HG03135 (cell line): ENCODE results near the gene C16orf54.
"Not testable (repeated sequence)": the region's sequence is repeated elsewhere in the genome, so short reads cannot be mapped to it uniquely, and the experiment has no call there.

Source experiments
- ATAC-seq: cut with Tn5 transposase; IDR thresholded peaks from one replicate; pipeline ENCODE4 v1.9.1; 2021; ENCODE audit warnings: mild to moderate bottlenecking, moderate library complexity; ENCODE audit not compliant: unreplicated experiment

The C16orf54 gene

DNA sequence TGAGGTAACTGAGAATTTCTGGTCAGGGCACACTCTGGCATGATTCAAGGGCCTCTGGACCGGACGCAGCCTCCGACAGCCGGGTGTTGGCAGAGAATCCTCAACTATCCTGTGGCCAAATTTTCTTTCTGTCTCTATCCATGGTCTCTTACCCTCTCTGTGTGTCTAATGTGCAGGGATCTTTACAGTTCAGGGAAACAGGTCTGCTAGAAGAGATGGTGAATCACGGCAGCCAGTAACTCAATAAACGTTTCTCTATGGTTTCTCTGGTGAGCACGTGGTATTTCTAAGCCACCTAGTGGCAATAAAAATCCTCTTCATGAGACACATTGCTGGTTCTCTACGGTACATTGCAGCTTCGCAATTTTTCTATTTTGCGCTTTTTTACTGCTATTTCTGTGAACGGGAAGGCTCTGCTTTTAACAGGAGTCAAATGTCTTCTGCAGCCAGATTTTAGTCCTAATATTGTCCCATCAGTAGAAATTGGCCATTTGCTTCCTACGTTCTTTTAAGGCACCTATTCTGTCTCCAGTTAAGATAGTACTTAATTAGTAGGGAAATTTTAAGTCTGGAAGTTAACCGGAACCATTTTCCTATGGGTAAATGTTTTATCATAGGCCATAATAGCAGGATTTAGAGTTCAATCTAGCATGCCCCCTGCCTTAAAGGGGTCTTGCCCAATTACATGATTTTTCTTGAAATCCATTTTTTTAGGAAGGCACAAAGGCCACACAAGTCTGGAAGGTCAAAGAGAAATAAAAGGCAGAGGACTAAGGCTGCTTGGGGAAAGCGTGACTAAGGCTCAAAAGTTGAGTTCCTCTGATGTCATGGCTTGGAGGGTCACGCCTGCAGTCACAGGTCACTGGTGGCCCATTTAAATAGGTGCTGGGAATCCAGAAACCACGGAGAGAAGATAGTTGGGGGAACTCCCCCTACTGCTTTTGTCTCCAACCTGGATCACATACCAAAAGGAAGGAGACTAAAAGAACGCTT lies 35.3 kb downstream of the C16orf54 start:
- ATAC-seq = no peak

DNA sequence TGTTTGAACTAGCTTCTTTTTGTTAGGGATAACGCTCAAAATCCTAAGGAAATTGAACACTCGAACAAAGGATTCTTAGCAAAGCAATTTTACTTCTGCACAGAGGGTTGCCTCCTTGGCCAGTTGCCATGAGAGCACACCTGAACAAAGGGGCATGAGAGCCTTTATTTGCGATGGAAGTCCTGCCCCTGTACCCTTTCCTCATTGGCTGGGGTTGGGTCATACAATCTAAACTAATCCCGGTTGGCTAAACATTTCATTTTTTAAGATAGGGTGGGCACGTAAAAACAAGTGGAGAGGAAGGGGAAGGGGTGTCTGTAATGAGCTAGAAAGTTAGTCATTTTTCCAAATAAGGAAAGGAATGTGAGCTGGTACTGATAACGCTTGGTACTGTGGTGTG lies 36.1 kb downstream of the C16orf54 start:
- ATAC-seq = not testable (repeated sequence)

DNA sequence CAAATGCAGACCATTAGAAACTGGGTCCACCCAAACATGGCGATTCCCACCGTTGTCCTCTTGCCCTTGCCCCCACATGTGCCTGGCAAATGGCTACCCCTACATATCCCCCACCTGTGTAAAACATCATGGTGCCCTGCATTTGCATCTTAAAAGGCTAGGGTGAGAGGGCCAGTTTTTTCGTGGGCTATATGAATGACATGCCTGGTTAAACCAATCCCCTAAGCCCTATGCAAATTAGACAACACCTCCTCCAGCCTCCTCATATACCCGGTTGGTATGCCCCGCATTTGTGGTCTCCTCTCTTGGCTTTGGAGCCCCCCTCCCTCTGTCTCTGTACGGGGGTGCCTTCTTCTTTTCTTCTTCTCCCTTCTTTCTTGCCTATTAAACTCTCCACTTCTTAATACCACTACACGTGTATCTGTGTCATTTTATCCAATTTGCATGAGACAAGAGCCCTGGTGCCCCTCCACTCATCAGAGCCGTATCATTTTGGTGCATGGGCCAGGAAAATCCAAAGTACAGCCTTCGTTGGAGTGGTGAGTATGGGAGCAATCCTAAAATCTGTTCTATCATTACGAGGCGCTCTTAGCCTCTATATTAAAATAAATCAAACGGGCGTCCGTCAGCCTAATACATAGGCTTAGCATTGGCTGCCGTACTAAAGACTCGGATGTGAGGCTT lies 36.7 kb downstream of the C16orf54 start:
- no peak for ATAC-seq

DNA sequence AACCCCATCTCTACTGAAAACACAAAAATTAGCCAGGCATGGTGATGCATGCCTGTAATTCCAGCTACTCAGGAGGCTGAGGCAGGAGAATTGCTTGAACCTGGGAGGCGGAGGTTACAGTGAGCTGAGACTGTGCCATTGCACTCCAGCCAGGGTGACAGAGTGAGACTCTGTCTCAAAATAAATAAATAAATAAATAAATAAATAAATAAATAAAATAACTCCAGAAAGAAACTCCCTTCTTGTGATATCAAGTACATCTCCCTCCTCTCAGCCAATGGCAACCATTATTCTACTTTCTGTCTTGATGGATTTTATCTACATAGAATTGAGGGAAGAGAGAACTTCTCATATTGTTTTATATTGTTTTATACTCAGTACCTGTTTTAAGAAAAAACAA lies 38.6 kb downstream of the C16orf54 start:
- not testable (repeated sequence) for ATAC-seq

DNA sequence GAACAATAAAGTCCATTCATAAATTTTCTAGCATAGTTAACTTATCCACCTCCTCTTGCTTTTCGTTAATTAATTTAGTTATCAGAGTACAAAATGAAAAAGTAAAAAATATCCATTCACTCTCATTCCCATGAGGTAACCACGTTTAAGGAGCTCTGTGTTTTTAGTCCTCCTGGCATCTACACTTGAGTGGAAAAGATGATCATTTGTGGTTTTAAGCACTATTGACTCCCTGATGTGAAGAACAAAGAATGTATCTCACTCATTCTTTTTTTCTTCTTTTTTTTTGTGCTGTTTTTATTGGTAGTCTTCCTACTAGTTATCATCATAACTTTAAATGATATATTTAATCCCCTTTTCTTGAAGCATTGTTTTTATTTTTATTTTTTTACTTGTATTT lies 40.8 kb downstream of the C16orf54 start:
- no peak for ATAC-seq

DNA sequence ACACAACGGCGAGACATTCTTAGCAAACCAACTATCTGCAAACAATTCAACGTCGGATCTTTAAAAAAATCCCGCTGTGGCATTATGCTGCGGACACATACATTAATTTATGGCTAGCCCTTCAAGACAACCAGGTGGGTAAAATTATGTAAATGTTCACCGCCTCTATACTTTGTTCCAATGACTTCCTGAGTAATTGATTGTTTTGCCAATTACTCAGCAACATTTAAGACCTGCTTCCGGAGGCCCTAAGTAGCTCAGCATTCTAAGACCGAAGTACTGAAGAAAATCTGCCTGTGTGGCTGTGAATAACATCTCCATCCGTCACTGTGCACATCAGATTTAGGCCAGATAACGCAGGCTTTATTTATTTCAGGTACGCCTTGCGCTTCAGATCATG lies 43.5 kb downstream of the C16orf54 start:
- ATAC-seq = no peak

DNA sequence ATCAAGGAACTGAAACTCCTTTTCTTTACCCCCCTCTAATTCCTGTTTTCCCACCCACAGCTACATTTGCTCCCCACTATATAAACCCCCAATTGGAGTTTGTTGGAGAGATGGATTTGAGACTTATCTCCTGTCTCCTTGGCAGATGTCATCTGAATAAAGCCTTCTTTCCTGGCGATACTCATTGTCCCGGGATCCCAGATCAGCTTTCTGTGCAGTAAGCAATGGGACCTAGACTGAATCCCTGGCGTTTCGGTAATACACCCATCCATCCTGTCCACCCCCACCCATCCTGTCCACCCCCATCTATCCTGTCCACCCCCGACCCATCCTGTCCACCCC lies 44.6 kb downstream of the C16orf54 start:
- no peak for ATAC-seq

DNA sequence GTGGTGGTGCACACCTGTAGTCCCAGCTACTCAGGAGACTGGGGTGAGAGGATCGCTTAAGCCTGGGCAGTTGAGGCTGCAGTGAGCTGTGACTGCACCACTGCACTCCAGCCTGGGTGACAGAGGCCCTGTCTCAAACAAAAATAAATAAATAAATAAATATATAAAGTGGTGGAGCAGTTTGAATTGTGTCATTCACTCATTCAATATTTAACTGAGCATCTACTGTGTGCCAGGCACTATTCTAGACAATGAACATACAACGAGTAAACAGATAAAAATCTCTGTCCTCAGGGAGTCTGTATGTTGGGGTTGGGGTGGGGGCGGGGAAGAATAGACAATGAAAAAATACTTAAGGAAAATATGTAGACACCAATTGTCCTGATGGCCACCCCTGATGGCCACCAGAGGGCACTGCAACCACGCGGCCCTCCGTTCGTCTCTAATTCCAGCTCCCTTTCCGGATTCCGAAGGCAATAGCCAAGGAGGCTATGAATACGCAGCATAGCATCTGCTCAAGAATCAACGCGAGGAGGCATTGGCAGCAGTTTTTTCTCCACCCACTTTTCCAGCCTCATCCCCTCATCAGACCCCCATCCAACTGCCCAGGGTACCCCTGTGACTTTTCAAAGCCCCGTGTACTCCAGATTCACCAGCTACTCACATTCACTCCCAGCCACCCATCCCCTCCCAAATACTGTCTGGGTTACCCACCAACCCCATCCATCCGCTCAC lies 45.4 kb downstream of the C16orf54 start:
- no peak for ATAC-seq

DNA sequence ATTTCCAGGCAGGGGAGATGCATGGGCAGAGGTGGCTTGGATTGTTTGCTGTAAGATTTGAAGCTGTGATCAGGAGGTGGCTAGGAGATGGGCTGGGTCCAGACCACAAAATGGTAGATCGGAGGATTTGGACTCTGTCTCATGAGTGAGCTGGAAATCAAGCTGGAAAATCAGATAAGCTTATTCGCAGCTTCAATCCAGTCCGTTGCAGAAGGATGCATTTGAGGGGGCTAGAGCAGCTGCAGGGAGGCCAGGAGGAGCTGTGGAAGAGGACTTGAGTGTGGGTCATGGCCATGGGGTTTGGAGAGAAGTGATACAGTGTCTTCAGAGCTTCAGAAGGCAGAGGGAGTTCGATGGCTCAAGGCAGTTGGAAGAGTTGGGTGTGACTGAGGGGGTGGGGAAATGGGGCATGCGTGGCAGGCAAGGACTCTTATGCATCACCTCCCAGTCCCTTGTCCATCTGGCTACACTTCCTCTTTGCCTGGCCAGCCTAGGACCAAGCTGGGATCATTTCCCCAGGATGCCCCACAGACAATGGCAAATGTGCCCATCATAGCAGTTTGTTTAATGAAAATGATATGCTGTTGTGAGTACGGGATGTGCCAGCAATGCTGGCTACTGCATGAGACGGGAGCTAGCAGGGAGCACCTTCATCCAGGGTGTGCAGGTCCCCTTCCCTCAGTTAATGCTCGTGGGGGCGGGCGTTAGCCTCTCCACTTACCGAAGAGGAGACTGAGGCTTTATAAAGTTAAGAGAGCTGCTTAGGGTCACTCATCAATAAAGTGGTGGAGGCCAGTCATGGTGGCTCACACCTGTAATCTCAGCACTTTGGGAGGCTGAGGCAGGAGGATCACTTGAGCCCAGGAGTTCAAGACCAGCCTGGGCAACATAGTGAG lies 46.2 kb downstream of the C16orf54 start:
- ATAC-seq = no peak

DNA sequence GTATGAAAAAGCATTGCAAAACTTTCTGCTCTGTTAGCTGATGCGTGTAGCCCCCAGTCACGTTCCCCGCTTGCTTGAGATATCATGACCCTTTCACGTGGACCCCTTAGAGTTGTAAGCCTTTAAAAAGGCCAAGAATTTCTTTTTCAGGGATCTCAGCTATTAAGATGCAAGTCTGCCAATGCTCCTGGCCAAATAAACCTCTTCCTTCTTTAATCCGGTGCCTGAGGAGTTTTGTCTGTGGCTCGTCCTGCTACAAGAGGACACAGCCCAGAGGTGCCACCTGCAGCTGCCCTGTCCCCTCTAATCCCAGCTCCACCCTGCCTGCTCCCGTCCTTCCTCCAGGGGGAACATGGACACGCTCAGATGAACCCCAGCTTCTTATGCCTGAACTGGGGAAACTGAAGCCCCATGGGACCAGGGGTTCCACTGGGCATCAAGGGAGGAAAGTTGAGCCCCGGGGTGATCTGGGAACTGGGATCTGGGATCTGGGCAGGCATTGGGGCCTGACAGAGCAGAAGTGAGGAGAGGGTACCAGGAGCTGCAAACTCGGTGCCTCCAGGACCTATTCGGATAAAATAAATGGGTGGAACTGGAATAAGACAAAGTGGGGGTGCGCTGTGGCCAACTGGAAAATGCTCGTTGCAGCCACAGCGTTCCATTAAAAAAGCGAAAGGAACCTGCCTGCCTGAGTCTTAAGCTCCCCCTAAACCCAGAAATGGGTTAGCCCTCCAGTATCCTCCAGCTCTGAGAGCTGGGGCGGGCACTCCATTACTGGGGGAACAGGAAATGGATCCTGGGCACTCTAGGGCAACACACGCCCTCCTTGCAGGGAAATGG lies 47.1 kb downstream of the C16orf54 start:
- no peak for ATAC-seq

DNA sequence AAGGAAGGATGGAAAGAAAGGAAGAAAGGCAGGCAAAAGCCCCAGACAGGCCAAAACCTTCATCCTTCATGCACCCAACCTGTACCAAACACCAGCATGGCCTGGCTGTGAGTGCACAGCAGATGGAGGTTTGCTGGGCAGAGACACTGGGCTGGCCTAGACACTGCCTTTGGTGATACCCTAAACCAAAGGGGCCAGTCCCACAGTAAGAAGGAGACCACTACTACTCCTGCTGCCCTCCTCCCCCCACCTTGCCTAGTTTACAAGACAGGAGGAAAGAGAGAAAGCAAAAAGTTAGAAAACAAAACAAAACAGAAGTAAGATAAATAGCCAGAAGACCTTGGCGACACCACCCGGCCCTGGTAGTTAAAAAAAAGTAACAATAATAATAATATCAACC lies 47.7 kb downstream of the C16orf54 start:
- ATAC-seq = no peak

DNA sequence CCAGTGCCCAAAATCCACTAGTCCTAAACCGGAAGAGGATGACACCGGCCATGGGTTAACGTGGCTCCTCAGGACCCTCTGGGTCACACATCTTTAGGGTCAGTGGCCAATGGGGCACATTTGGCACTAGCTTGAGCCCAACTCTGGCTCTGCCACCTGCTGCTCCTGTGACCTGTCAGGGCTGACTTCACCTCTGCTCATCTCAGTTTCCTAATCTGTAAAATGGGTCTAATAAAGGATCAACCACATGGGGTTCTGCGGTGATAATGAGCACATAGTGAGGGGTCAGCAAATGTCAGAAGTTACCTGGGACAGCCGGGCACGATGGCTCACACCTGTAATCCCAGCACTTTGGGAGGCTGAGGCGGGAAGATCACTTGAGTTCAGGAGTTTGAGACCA lies 48.4 kb downstream of the C16orf54 start:
- no peak for ATAC-seq

DNA sequence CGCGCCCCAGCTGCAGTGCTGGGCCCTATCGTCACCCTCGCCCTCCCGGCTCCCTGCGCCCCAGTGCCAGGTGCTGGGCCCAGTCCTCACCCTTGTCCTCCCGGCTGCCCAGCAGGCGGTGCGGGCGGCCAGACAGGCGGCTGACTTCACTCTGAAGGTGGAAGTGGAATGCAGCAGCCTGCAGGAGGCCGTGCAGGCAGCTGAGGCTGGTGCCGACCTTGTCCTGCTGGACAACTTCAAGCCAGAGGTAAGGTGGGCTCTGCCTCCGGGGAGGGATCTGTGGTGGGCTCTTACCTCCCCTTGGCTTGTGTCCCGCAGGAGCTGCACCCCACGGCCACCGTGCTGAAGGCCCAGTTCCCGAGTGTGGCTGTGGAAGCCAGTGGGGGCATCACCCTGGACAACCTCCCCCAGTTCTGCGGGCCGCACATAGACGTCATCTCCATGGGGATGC lies 48.9 kb downstream of the C16orf54 start:
- no peak for ATAC-seq

DNA sequence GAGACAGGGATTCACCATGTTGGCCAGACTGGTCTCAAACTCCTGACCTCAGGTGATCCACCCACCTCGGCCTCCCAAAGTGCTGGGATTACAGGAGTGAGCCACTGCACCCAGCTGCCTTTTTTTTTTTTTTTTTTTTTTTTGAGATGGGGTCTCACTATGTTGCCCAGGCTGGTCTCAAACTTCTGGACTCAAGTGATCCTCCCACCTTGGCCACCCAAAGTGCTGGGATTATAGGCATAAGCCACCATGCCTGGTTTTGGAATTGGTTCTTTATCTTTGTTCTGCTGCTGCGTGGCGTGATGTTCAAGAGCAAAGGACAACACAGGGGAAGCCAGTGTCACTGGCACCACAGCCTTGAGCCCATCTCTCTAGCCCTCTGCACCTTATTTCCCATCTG lies 50.1 kb downstream of the C16orf54 start:
- ATAC-seq = not testable (repeated sequence)

DNA sequence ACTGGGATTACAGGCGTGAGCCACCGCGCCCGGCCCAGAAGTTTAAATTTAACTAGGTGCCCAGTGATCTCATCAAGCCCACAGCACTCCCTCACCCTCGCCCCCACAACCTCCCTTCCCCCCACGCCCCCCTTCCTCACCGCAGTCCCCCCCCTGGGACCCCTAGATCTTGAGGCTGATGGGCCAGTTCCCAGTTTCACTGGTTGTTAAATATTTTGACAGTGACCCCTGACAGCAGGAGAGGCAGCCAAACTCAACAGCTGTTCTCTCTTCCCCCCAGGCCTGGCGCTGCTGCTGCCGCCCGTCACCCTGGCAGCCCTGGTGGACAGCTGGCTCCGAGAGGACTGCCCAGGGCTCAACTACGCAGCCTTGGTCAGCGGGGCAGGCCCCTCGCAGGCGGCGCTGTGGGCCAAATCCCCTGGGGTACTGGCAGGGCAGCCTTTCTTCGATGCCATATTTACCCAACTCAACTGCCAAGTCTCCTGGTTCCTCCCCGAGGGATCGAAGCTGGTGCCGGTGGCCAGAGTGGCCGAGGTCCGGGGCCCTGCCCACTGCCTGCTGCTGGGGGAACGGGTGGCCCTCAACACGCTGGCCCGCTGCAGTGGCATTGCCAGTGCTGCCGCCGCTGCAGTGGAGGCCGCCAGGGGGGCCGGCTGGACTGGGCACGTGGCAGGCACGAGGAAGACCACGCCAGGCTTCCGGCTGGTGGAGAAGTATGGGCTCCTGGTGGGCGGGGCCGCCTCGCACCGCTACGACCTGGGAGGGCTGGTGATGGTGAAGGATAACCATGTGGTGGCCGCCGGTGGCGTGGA lies 51.2 kb downstream of the C16orf54 start:
- ATAC-seq = no peak

DNA sequence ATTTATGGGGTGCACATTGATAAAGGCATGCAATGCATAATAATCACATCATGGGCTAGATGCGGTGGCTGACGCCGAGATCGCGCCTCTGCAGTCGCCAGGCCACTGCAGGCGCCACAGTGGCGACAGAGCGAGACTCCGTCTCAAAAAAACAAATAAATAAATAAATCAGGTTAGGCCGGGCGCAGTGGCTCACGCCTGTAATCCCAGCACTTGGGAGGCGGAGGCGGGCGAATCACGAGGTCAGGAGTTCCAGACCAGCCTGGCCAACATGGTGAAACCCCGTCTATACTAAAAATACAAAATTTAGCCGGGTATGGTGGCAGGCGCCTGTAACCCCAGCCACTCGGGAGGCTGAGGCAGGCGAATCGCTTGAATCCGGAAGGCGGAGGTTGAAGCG lies 53.2 kb downstream of the C16orf54 start:
- ATAC-seq = not testable (repeated sequence)
